HL-60 (cell line): Measurements from ENCODE around the gene SETBP1.

ENCODE experiments used
- DNase-seq, 2 experiments: peaks; one replicate each; pipeline ENCODE4 v3.0.0-alpha.2; 2010 to 2020; ENCODE audit warnings: low read depth in 1 of 2, low spot score in 1 of 2
- H3K27ac ChIP-seq: fragments of 250-450 bp; sonication (Bioruptor Pico); replicated peaks from 2 replicates; pipeline ENCODE4 v1.5.1; 2020; ENCODE audit warnings: mild to moderate bottlenecking, moderate library complexity
- H3K27me3 ChIP-seq: fragments of 250-450 bp; sonication (Bioruptor Pico); 2 replicates; pipeline ENCODE4 v1.5.1; 2021; ENCODE audit warnings: mild to moderate bottlenecking, moderate library complexity; ENCODE audit not compliant: insufficient read depth, poor library complexity, severe bottlenecking
- H3K4me3 ChIP-seq: replicated peaks from 2 replicates; pipeline ENCODE4 v1.5.1; 2011; ENCODE audit warnings: mild to moderate bottlenecking, control low read depth, low read length; ENCODE audit not compliant: insufficient read depth
- GABPA ChIP-seq: IDR thresholded peaks from 2 replicates; pipeline ENCODE4 v1.6.1; 2012; ENCODE audit warnings: low read depth
- POLR2AphosphoS5 ChIP-seq: IDR thresholded peaks from 2 replicates; pipeline ENCODE4 v1.6.1; 2012; ENCODE audit warnings: low read depth
- SPI1 ChIP-seq: IDR thresholded peaks from 2 replicates; pipeline ENCODE4 v1.6.1; 2012; ENCODE audit warnings: low read depth, mild to moderate bottlenecking, borderline replicate concordance
- TF ChIP-seq, protein P1 (sequence below): IDR thresholded peaks from one replicate; pipeline ENCODE4 v1.5.1; 2011; ENCODE audit warnings: low read length, control low read depth, inconsistent platforms; ENCODE audit not compliant: insufficient read depth
- TF ChIP-seq, protein P2 (sequence below): IDR thresholded peaks from 2 replicates; pipeline ENCODE4 v1.6.1; 2012; ENCODE audit warnings: low read depth; ENCODE audit not compliant: insufficient replicate concordance

SETBP1 gene

DNA sequence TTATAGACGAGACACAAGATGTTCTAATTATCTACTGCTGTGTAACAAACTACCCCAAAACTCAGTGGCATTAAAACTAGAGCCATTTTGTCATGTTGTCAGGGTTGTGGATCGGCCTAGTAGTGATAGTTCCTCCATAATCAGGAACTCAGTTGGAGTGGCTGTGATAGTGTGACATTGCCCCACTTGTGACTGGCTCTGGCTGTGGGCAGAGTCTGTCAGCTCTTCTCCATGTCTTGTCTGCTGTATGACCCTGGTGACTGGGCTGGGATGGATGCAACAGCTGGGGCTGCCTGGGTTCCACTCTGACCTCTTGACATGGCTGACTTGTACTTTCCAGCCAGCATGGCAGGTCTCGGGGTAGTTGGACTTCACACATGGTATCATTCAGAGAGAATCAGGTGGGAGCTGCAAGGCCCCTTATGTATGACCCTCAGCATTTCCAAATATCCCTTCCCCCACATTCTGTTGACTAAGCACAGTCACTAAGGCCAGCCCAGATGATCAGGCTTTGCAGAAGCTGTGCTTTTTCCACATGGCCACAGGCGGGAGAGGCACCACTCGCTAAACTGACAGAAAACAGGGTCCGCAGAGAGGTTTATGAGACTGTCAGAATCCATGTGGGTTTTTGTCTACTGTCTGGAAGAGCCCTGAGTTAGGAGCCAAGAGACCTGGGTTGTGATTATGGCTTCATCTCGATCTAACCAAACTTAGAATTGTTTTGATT, 50.3 kb downstream of the SETBP1 start:
- TF ChIP-seq, protein P1, sequence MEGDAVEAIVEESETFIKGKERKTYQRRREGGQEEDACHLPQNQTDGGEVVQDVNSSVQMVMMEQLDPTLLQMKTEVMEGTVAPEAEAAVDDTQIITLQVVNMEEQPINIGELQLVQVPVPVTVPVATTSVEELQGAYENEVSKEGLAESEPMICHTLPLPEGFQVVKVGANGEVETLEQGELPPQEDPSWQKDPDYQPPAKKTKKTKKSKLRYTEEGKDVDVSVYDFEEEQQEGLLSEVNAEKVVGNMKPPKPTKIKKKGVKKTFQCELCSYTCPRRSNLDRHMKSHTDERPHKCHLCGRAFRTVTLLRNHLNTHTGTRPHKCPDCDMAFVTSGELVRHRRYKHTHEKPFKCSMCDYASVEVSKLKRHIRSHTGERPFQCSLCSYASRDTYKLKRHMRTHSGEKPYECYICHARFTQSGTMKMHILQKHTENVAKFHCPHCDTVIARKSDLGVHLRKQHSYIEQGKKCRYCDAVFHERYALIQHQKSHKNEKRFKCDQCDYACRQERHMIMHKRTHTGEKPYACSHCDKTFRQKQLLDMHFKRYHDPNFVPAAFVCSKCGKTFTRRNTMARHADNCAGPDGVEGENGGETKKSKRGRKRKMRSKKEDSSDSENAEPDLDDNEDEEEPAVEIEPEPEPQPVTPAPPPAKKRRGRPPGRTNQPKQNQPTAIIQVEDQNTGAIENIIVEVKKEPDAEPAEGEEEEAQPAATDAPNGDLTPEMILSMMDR, result no peak
- TF ChIP-seq GABPA (no peak), POLR2AphosphoS5 (no peak), SPI1 (no peak)
- TF ChIP-seq, protein P2, sequence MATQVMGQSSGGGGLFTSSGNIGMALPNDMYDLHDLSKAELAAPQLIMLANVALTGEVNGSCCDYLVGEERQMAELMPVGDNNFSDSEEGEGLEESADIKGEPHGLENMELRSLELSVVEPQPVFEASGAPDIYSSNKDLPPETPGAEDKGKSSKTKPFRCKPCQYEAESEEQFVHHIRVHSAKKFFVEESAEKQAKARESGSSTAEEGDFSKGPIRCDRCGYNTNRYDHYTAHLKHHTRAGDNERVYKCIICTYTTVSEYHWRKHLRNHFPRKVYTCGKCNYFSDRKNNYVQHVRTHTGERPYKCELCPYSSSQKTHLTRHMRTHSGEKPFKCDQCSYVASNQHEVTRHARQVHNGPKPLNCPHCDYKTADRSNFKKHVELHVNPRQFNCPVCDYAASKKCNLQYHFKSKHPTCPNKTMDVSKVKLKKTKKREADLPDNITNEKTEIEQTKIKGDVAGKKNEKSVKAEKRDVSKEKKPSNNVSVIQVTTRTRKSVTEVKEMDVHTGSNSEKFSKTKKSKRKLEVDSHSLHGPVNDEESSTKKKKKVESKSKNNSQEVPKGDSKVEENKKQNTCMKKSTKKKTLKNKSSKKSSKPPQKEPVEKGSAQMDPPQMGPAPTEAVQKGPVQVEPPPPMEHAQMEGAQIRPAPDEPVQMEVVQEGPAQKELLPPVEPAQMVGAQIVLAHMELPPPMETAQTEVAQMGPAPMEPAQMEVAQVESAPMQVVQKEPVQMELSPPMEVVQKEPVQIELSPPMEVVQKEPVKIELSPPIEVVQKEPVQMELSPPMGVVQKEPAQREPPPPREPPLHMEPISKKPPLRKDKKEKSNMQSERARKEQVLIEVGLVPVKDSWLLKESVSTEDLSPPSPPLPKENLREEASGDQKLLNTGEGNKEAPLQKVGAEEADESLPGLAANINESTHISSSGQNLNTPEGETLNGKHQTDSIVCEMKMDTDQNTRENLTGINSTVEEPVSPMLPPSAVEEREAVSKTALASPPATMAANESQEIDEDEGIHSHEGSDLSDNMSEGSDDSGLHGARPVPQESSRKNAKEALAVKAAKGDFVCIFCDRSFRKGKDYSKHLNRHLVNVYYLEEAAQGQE, result no peak

DNA sequence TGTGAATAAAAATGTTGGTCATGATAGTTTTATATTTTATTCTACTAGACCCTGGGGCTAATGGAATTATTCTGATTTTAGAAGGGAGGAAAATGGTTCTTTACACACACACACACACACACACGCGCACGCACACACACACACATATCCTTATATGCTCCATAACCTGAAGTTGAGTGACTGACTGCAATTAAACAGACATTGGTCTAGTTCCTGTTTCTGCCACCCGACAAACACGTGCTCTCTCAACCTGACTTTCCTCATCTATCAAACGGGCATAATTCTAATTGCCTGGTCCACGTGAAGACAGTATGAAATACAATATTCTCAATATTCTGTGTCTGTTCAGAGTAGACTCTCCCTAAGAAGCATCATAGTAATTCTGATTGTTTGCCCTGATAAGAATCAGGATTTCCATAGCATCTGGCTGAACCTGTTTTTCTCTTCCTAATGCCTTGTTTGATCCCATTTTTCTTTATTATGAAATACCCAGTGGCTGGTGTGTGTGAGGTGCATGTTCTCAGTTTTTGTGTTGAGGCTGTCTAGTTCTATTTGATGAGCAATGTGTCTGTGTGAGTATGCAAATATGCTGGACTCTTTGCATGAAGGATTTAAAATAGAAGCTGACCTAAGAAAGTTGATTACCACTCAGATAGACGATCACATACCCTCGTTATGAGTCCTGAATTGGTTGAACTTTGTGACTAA, 51.0 kb downstream of the SETBP1 start:
- TF ChIP-seq SPI1 (peak; percentile 22; the same call in 1 of the 2 replicates), GABPA (no peak)
- H3K4me3 ChIP-seq, result no peak overlapping the region
- DNase-seq, result peak; percentile 10 to 35
- H3K27me3 ChIP-seq, result peaks cover 29% of the 10 kb centered on the region
- no peak overlapping the region for H3K27ac ChIP-seq

More for the DNA sequence above, 50.3 kb downstream of the SETBP1 start:
- no peak for DNase-seq
- Histone ChIP-seq H3K4me3 (no peak overlapping the region), H3K27me3 (peaks cover 33% of the 10 kb centered on the region), H3K27ac (no peak overlapping the region)

DNA sequence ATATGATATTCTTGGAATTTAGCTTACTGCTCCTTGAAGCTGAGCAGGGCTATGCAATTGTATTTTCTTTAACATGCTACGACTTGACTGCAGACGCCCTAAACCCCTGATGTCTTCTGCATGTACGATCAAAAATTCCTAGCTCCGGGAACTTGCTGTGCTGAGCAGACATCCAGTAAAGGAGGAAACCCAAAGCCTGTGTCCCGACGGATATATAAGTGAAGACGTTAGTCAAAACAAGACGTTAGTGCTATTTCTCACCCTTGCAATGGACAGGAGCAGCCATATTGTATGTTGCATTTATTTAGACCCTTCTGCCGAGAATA, 51.5 kb downstream of the SETBP1 start:
- no peak for DNase-seq
- no peak overlapping the region for H3K4me3 ChIP-seq
- no peak for TF ChIP-seq SPI1
- TF ChIP-seq, protein P1, result no peak
- no peak for TF ChIP-seq POLR2AphosphoS5
- TF ChIP-seq GABPA, result no peak
- TF ChIP-seq, protein P2, result no peak
- H3K27ac ChIP-seq, result no peak overlapping the region
- peaks cover 31% of the 10 kb centered on the region for H3K27me3 ChIP-seq

DNA sequence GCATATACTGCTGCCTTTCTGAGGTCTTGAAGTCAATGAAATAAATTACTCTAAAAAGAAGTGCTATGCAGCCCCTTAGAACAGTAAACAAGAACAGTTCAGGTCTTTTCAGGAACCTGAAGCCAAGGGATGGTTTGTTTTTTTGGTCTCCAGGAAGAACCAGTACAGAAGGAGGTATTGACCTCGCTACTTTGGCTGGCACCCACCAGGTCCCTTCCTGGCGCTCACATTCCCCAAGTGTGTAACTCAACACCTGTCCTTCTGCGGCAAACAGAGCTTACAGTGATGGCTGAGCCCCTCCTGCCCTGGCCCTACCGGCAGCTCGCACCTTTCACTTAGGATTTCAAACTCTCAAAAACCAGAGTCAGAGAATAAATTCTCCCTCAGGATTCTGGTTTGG, 51.9 kb downstream of the SETBP1 start:
- H3K27me3 ChIP-seq, result peaks cover 35% of the 10 kb centered on the region
- no peak for DNase-seq
- TF ChIP-seq, protein P2, result no peak
- TF ChIP-seq GABPA (no peak), SPI1 (no peak), POLR2AphosphoS5 (no peak)
- TF ChIP-seq, protein P1, result no peak
- no peak overlapping the region for H3K27ac ChIP-seq
- H3K4me3 ChIP-seq, result no peak overlapping the region
